Mesendoderm (in vitro differentiated cells): Measurements from ENCODE around the gene LRRC56.

Source experiments
- DNase-seq: peaks from one replicate; pipeline ENCODE4 v3.0.0; 2013
- H2AK5ac ChIP-seq: 2 replicates; pipeline ENCODE4 v1.6.1; 2013; ENCODE audit warnings: low read length, inconsistent platforms
- H2BK120ac ChIP-seq: 2 replicates; pipeline ENCODE4 v1.6.1; 2013; ENCODE audit warnings: low read depth, mild to moderate bottlenecking, low read length, moderate library complexity, mixed read lengths
- H2BK15ac ChIP-seq: replicated peaks from 2 replicates; pipeline ENCODE4 v1.6.1; 2013; ENCODE audit warnings: low read depth, mild to moderate bottlenecking, moderate library complexity
- H2BK5ac ChIP-seq: 2 replicates; pipeline ENCODE4 v1.6.1; 2013; ENCODE audit warnings: low read length, inconsistent platforms
- H3K18ac ChIP-seq: 2 replicates; pipeline ENCODE4 v1.6.1; 2013; ENCODE audit warnings: mild to moderate bottlenecking, low read length, mixed read lengths
- H3K23ac ChIP-seq: one replicate; pipeline ENCODE4 v1.6.1; 2013; ENCODE audit warnings: low read length
- H3K27ac ChIP-seq: 2 replicates; pipeline ENCODE4 v1.5.1; 2013; ENCODE audit warnings: low read depth, mild to moderate bottlenecking, inconsistent platforms, low read length, moderate library complexity
- H3K27me3 ChIP-seq: 2 replicates; pipeline ENCODE4 v1.6.1; 2013; ENCODE audit warnings: low read length, control low read depth, mild to moderate bottlenecking, inconsistent platforms; ENCODE audit not compliant: insufficient read depth, poor library complexity
- H3K36me3 ChIP-seq: 2 replicates; pipeline ENCODE4 v1.6.1; 2013; ENCODE audit warnings: low read length, inconsistent platforms; ENCODE audit not compliant: control insufficient read depth, insufficient read depth
- H3K4ac ChIP-seq: one replicate; pipeline ENCODE4 v1.6.1; 2013; ENCODE audit warnings: low read depth, mild to moderate bottlenecking, low read length, moderate library complexity
- H3K4me1 ChIP-seq: 2 replicates; pipeline ENCODE4 v1.6.1; 2013; ENCODE audit warnings: low read depth, low read length, inconsistent platforms; ENCODE audit not compliant: control insufficient read depth
- H3K4me2 ChIP-seq: 2 replicates; pipeline ENCODE4 v1.6.1; 2013; ENCODE audit warnings: low read length
- H3K4me3 ChIP-seq: 2 replicates; pipeline ENCODE4 v1.5.1; 2013; ENCODE audit warnings: mild to moderate bottlenecking, low read length
- H3K56ac ChIP-seq: one replicate; pipeline ENCODE4 v1.6.1; 2013; ENCODE audit warnings: low read length
- H3K79me1 ChIP-seq: 2 replicates; pipeline ENCODE4 v1.6.1; 2013; ENCODE audit warnings: low read length, inconsistent platforms
- H3K79me2 ChIP-seq: 2 replicates; pipeline ENCODE4 v1.6.1; 2013; ENCODE audit warnings: mild to moderate bottlenecking, low read length; ENCODE audit not compliant: control insufficient read depth, insufficient read depth
- H3K9ac ChIP-seq: 2 replicates; pipeline ENCODE4 v1.6.1; 2013; ENCODE audit warnings: low read length, inconsistent platforms
- H4K5ac ChIP-seq: one replicate; pipeline ENCODE4 v1.6.1; 2013; ENCODE audit warnings: low read length
- H4K8ac ChIP-seq: one replicate; pipeline ENCODE4 v1.6.1; 2013; ENCODE audit warnings: low read depth, mild to moderate bottlenecking, control low read depth, low read length, moderate library complexity
- WGBS: extraction: QIAGEN DNeasy Blood & Tissue Kit; methylation state at CpG from one replicate; pipeline ENCODE4 v1.1.7; 2013; ENCODE audit warnings: low lambda C conversion rate, missing lambda C conversion rate; ENCODE audit not compliant: insufficient coverage; ENCODE audit errors: extremely low coverage; 5-methylcytosine and 5-hydroxymethylcytosine counted together

The LRRC56 gene

GRCh38 chr11:489610-490185, 47.6 kb upstream of the LRRC56 start:
- no peak for DNase-seq
- Histone ChIP-seq H3K9ac (no peak overlapping the region), H3K4me1 (no peaks in the 10 kb centered on the region), H2BK120ac (no peak overlapping the region), H2BK5ac (no peak overlapping the region), H4K5ac (no peak overlapping the region), H3K79me1 (peaks cover 2% of the 10 kb centered on the region), H3K18ac (no peak overlapping the region), H3K4ac (no peak overlapping the region), H2BK15ac (no peak overlapping the region), H3K23ac (no peak overlapping the region), H4K8ac (no peak overlapping the region), H3K27me3 (no peaks in the 10 kb centered on the region), H3K27ac (no peak overlapping the region), H3K4me3 (no peak overlapping the region), H3K4me2 (no peak overlapping the region), H3K36me3 (peaks cover under 1% of the 10 kb centered on the region), H3K56ac (no peak overlapping the region), H3K79me2 (no peaks in the 10 kb centered on the region), H2AK5ac (no peak overlapping the region)
- WGBS: no CpG with 5 or more reads among the region's 37 CpGs

- Histone ChIP-seq H3K18ac (no peak overlapping the region), H3K4me3 (no peak overlapping the region), H3K27me3 (no peaks in the 10 kb centered on the region), H2AK5ac (no peak overlapping the region), H3K79me1 (peaks cover 2% of the 10 kb centered on the region), H3K4me2 (no peak overlapping the region), H3K23ac (no peak overlapping the region), H2BK15ac (no peak overlapping the region), H3K4ac (no peak overlapping the region), H3K36me3 (peaks cover 2% of the 10 kb centered on the region), H2BK5ac (no peak overlapping the region), H3K56ac (no peak overlapping the region), H2BK120ac (no peak overlapping the region), H3K27ac (no peak overlapping the region), H3K9ac (no peak overlapping the region), H3K79me2 (no peaks in the 10 kb centered on the region), H3K4me1 (no peaks in the 10 kb centered on the region), H4K5ac (no peak overlapping the region), H4K8ac (no peak overlapping the region)
- no peak for DNase-seq
- WGBS: no CpG with 5 or more reads among the region's 38 CpGs
Measured at GRCh38 chr11:490186-490929, 47.0 kb upstream of the LRRC56 start.

DNA sequence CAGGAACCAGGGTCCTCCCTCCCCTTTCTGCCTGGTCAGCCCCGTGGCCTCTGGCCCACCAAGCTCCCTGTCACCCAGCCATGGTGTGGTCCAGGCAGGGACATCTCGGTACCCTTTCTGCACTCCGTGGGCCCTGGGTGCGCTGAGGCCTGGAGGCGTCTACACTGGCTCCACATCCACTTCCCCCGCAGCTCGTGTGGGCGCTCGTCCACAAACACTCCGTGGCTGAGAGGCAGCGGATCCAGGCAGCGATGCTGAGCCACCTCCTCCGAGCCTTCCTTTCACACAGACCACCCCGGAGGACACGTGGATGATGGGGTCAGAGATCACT, 46.4 kb upstream of the LRRC56 start:
- WGBS: no CpG with 5 or more reads among the region's 15 CpGs
- H3K27ac ChIP-seq: no peak overlapping the region
- H3K9ac ChIP-seq: no peak overlapping the region
- H2BK5ac ChIP-seq: no peak overlapping the region
- H2AK5ac ChIP-seq: no peak overlapping the region
- H4K8ac ChIP-seq: no peak overlapping the region
- H3K79me2 ChIP-seq: no peaks in the 10 kb centered on the region
- no peak overlapping the region for H2BK15ac ChIP-seq
- peaks cover 2% of the 10 kb centered on the region for H3K79me1 ChIP-seq
- H3K4me3 ChIP-seq: no peak overlapping the region
- DNase-seq: no peak
- H3K36me3 ChIP-seq: peaks cover 2% of the 10 kb centered on the region
- H3K23ac ChIP-seq: no peak overlapping the region
- no peak overlapping the region for H3K4ac ChIP-seq
- no peak overlapping the region for H3K56ac ChIP-seq
- H3K27me3 ChIP-seq: no peaks in the 10 kb centered on the region
- H2BK120ac ChIP-seq: no peak overlapping the region
- H3K4me2 ChIP-seq: no peak overlapping the region
- H4K5ac ChIP-seq: no peak overlapping the region
- no peaks in the 10 kb centered on the region for H3K4me1 ChIP-seq
- H3K18ac ChIP-seq: no peak overlapping the region

- Histone ChIP-seq H2BK120ac (no peak overlapping the region), H3K4ac (no peak overlapping the region), H2AK5ac (no peak overlapping the region), H3K18ac (no peak overlapping the region), H3K23ac (no peak overlapping the region), H3K27ac (no peak overlapping the region), H2BK5ac (no peak overlapping the region), H3K4me2 (no peak overlapping the region), H3K36me3 (peaks cover 2% of the 10 kb centered on the region), H3K56ac (no peak overlapping the region), H3K9ac (no peak overlapping the region), H2BK15ac (no peak overlapping the region), H3K27me3 (no peaks in the 10 kb centered on the region), H3K79me2 (no peaks in the 10 kb centered on the region), H3K4me1 (no peaks in the 10 kb centered on the region), H4K5ac (no peak overlapping the region), H3K4me3 (no peak overlapping the region), H3K79me1 (peaks cover 2% of the 10 kb centered on the region), H4K8ac (no peak overlapping the region)
- no peak for DNase-seq
- WGBS: no CpG with 5 or more reads among the region's 7 CpGs
Measured at GRCh38 chr11:491358-491757, 46.0 kb upstream of the LRRC56 start.

DNA sequence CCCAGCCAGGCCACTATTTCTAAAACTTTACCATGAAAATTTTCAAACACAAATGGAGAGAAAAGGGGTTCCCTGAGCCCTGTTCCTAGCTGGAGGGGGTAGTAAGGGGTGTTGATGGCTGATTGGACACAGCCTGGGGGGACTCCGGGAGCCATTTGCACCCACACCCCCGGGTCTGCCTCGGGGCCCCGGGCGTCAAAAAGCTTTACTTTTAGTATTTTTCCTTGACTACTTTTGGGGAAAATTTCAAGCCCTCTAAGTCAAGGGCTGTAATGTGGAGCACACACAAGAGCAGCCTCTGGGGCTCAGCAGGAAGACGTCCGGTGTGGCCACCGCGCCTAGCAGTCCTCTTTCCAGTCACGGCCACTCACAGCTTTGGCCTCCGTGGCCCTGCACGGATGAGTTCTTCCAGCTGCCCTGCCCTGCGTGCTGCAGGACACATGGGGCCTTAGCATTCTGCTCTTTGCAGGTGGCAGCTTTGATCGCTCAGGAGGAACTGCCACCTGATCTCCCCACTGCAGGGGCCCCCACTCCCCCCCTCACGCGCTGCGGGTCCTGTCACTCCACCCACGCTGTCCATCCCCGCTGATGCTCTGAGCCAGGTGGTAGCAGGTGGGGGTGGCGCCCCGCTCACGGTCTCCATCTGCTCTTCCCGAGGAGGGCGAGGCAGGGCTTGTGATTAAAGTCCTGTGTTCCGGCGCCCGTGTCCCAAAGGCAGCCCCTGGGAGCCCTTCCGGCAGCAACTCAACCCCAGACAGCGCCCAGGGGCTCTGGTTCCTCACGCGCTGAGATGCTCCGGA, 44.7 kb upstream of the LRRC56 start:
- no peak overlapping the region for H2BK15ac ChIP-seq
- H2BK120ac ChIP-seq: no peak overlapping the region
- no peak overlapping the region for H3K27ac ChIP-seq
- H3K36me3 ChIP-seq: peaks cover 11% of the 10 kb centered on the region
- WGBS: no CpG with 5 or more reads among the region's 32 CpGs
- H4K8ac ChIP-seq: no peak overlapping the region
- H3K79me2 ChIP-seq: no peaks in the 10 kb centered on the region
- H3K27me3 ChIP-seq: no peaks in the 10 kb centered on the region
- H3K9ac ChIP-seq: no peak overlapping the region
- H3K4me1 ChIP-seq: no peaks in the 10 kb centered on the region
- no peak overlapping the region for H3K4me2 ChIP-seq
- no peak for DNase-seq
- no peak overlapping the region for H3K18ac ChIP-seq
- H3K4me3 ChIP-seq: no peak overlapping the region
- no peak overlapping the region for H4K5ac ChIP-seq
- no peak overlapping the region for H3K4ac ChIP-seq
- H3K56ac ChIP-seq: no peak overlapping the region
- H2AK5ac ChIP-seq: no peak overlapping the region
- no peak overlapping the region for H3K23ac ChIP-seq
- peaks cover 2% of the 10 kb centered on the region for H3K79me1 ChIP-seq
- H2BK5ac ChIP-seq: no peak overlapping the region
